GM12878 (cell line): Measurements from ENCODE around the gene RECK.

ENCODE experiments used
- ZNF274 ChIP-seq: IDR thresholded peaks from one replicate; pipeline ENCODE4 v1.8.0; 2011; ENCODE audit not compliant: insufficient read length, insufficient read depth
- TF ChIP-seq, protein P1 (sequence below): fragments of 450-650 bp; conservative IDR thresholded peaks from 2 replicates; pipeline ENCODE4 v1.6.1; 2017; ENCODE audit warnings: mild to moderate bottlenecking, moderate library complexity
- TF ChIP-seq, protein P2 (sequence below), 3 experiments: IDR thresholded peaks in 2 of 3; conservative IDR thresholded peaks in 1 of 3; 2 replicates each; pipeline ENCODE4 v1.5.1; 2011; ENCODE audit warnings: low read depth in 3 of 3, low read length in 3 of 3, mild to moderate bottlenecking in 3 of 3, control low read depth in 2 of 3, moderate library complexity in 2 of 3, inconsistent platforms in 1 of 3, mixed read lengths in 1 of 3; ENCODE audit not compliant: control insufficient read depth in 2 of 3, insufficient read depth in 1 of 3; ENCODE audit errors: extremely low read depth in 1 of 3

DNA sequence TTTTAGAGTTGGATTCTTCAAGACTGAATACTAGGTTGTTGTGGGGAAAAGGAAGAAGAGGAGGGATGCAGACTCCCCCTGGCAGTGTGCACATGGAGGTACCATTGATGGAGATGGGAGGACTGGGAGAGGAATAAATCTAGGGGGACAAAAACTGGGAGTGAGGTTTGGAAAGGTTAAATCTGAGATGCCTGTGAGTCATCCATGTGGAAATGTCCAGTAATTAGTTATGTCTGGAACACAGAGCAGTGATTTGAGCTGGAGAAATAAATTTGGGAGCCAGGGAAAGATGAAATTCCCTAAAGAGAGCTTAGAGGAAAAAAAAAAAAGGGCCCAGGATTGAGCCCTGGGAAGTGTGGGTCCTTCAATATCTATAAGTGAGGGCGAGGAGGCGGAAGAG, 124.5 kb downstream of the RECK start:
- TF ChIP-seq, protein P1, sequence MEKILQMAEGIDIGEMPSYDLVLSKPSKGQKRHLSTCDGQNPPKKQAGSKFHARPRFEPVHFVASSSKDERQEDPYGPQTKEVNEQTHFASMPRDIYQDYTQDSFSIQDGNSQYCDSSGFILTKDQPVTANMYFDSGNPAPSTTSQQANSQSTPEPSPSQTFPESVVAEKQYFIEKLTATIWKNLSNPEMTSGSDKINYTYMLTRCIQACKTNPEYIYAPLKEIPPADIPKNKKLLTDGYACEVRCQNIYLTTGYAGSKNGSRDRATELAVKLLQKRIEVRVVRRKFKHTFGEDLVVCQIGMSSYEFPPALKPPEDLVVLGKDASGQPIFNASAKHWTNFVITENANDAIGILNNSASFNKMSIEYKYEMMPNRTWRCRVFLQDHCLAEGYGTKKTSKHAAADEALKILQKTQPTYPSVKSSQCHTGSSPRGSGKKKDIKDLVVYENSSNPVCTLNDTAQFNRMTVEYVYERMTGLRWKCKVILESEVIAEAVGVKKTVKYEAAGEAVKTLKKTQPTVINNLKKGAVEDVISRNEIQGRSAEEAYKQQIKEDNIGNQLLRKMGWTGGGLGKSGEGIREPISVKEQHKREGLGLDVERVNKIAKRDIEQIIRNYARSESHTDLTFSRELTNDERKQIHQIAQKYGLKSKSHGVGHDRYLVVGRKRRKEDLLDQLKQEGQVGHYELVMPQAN: no peak
- TF ChIP-seq, protein P2, sequence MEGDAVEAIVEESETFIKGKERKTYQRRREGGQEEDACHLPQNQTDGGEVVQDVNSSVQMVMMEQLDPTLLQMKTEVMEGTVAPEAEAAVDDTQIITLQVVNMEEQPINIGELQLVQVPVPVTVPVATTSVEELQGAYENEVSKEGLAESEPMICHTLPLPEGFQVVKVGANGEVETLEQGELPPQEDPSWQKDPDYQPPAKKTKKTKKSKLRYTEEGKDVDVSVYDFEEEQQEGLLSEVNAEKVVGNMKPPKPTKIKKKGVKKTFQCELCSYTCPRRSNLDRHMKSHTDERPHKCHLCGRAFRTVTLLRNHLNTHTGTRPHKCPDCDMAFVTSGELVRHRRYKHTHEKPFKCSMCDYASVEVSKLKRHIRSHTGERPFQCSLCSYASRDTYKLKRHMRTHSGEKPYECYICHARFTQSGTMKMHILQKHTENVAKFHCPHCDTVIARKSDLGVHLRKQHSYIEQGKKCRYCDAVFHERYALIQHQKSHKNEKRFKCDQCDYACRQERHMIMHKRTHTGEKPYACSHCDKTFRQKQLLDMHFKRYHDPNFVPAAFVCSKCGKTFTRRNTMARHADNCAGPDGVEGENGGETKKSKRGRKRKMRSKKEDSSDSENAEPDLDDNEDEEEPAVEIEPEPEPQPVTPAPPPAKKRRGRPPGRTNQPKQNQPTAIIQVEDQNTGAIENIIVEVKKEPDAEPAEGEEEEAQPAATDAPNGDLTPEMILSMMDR (IDR thresholded peaks at IDR 0.05 in 2 of 3, conservative IDR thresholded peaks at IDR 0.05 in 1 of 3; ENCODE audit: control insufficient read depth in 2 of 3, extremely low read depth in 1 of 3, insufficient read depth in 1 of 3, low read depth in 3 of 3, low read length in 3 of 3): no peak
- no peak for TF ChIP-seq ZNF274
